Measurements from ENCODE around the gene TLK2.
"Not testable (repeated sequence)": the region's sequence is repeated elsewhere in the genome, so short reads cannot be mapped to it uniquely, and the experiment has no call there.

Gene TLK2

GRCh38 chr17:62470666-62471379, 7.8 kb upstream of the TLK2 start:
- H3K9me3 ChIP-seq (ENCODE audit: control insufficient read depth, insufficient read depth, low read depth, low read length); H3K36me3 ChIP-seq (ENCODE audit: control insufficient read depth in 2 of 2, insufficient read depth in 1 of 2, low read length in 2 of 2); H3K4me1 ChIP-seq (ENCODE audit: control insufficient read depth, insufficient read depth, low read length); H3K4me3 ChIP-seq (ENCODE audit: low read depth, low read length); CTCF ChIA-PET; POLR2A ChIA-PET: not testable (repeated sequence)
- H3K27ac ChIP-seq (ENCODE audit: extremely low read depth, low read depth, low read length): peak overlapping the region; percentile 69
- TF ChIP-seq ZBTB21 (tag by site-specific recombination; IDR thresholded peaks at IDR 0.05) (0 out of 2 replicates have a peak, but pooled peaks have one; percentile 49), KLF17 (tag by site-specific recombination; IDR thresholded peaks at IDR 0.05) (peak; percentile 87), WT1 (tag by site-specific recombination; IDR thresholded peaks at IDR 0.05) (peak; percentile 84), TSHZ1 (tag by site-specific recombination; IDR thresholded peaks at IDR 0.05; ENCODE audit: borderline replicate concordance) (peak; percentile 88; the same call in 1 of the 2 replicates), HIC1 (tag by site-specific recombination; IDR thresholded peaks at IDR 0.05) (peak; percentile 90), ZNF510 (tag by site-specific recombination; IDR thresholded peaks at IDR 0.05; ENCODE audit: insufficient replicate concordance) (peak; percentile 11), BCL11B (tag by site-specific recombination; IDR thresholded peaks at IDR 0.05; ENCODE audit: low read depth) (peak; percentile 75), INSM2 (tag by site-specific recombination; IDR thresholded peaks at IDR 0.05) (0 out of 2 replicates have a peak, but pooled peaks have one; percentile 36), ZNF449 (tag by site-specific recombination; IDR thresholded peaks at IDR 0.05) (peak; percentile 70; the same call in 1 of the 2 replicates), ZNF2 (tag by site-specific recombination; IDR thresholded peaks at IDR 0.05) (0 out of 2 replicates have a peak, but pooled peaks have one; percentile 42), BCL6B (tag by site-specific recombination; IDR thresholded peaks at IDR 0.05) (peak; percentile 41; the same call in 1 of the 2 replicates), ZSCAN30 (tag by site-specific recombination; IDR thresholded peaks at IDR 0.05) (peak; percentile 79), ZNF214 (tag by site-specific recombination; IDR thresholded peaks at IDR 0.05; ENCODE audit: borderline replicate concordance) (peak; percentile 48; the same call in 1 of the 2 replicates), ZNF600 (tag by site-specific recombination; IDR thresholded peaks at IDR 0.05) (peak; percentile 69), FEZF1 (tag by site-specific recombination; IDR thresholded peaks at IDR 0.05) (peak; percentile 53), GFI1B (tag by site-specific recombination; IDR thresholded peaks at IDR 0.05) (peak; percentile 47; the same call in 1 of the 2 replicates), ZNF394 (tag by site-specific recombination; IDR thresholded peaks at IDR 0.05; ENCODE audit: borderline replicate concordance) (peak; percentile 56; the same call in 1 of the 2 replicates), ZNF580 (tag by site-specific recombination; IDR thresholded peaks at IDR 0.05) (peak; percentile 67; the same call in 1 of the 2 replicates), ZNF623 (tag by site-specific recombination; IDR thresholded peaks at IDR 0.05) (0 out of 2 replicates have a peak, but pooled peaks have one; percentile 17), OSR2 (tag by site-specific recombination; IDR thresholded peaks at IDR 0.05) (peak; percentile 48; the same call in 1 of the 2 replicates), ZSCAN16 (tag by site-specific recombination; IDR thresholded peaks at IDR 0.05) (peak; percentile 96), KLF8 (tag by site-specific recombination; IDR thresholded peaks at IDR 0.05) (peak; percentile 67; the same call in 1 of the 2 replicates), ZNF561 (tag by site-specific recombination; IDR thresholded peaks at IDR 0.05; ENCODE audit: borderline replicate concordance) (peak; percentile 87), ZNF16 (tag by site-specific recombination; IDR thresholded peaks at IDR 0.05; ENCODE audit: low read depth) (peak; percentile 57; the same call in 1 of the 2 replicates), GLIS2 (tag by site-specific recombination; IDR thresholded peaks at IDR 0.05) (peak; percentile 52; the same call in 1 of the 2 replicates)

All from HEK293 (cell line).